Measurements from ENCODE around the gene SCAMP1. TPM values are rescaled to one million over a fixed set of nuclear protein-coding genes. Genes with fewer than 3 reads are reported as not detected.
"Not testable (repeated sequence)": the region's sequence is repeated elsewhere in the genome, so short reads cannot be mapped to it uniquely, and the experiment has no call there.

The SCAMP1 gene
- total RNA-seq, 4 donors from 2014 or later: 22.5 to 30.8 (median 28.3) TPM

- H3K4me1 ChIP-seq: no peaks in the 10 kb centered on the region
- 86 to 88% methylated on average over 1 of the region's 3 CpGs for WGBS, 2 donors
- no peaks in the 10 kb centered on the region for H3K27me3 ChIP-seq
- H3K27ac ChIP-seq: no peak overlapping the region
- TF ChIP-seq POLR2A (IDR thresholded peaks at IDR 0.05) (no peak), EP300 (IDR thresholded peaks at IDR 0.05) (no peak)
- TF ChIP-seq, protein P1, sequence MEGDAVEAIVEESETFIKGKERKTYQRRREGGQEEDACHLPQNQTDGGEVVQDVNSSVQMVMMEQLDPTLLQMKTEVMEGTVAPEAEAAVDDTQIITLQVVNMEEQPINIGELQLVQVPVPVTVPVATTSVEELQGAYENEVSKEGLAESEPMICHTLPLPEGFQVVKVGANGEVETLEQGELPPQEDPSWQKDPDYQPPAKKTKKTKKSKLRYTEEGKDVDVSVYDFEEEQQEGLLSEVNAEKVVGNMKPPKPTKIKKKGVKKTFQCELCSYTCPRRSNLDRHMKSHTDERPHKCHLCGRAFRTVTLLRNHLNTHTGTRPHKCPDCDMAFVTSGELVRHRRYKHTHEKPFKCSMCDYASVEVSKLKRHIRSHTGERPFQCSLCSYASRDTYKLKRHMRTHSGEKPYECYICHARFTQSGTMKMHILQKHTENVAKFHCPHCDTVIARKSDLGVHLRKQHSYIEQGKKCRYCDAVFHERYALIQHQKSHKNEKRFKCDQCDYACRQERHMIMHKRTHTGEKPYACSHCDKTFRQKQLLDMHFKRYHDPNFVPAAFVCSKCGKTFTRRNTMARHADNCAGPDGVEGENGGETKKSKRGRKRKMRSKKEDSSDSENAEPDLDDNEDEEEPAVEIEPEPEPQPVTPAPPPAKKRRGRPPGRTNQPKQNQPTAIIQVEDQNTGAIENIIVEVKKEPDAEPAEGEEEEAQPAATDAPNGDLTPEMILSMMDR (IDR thresholded peaks at IDR 0.05): no peak
- peaks cover 0 to 24% (median 0%) of the 10 kb centered on the region in 3 donors for H3K36me3 ChIP-seq
- DNase-seq (ENCODE audit: low spot score in 2 of 2): no peak
- H3K9me3 ChIP-seq: no peaks in the 10 kb centered on the region
- H3K4me3 ChIP-seq: no peak overlapping the region
Observed at GRCh38 chr5:78447775-78448424, 87.5 kb downstream of the SCAMP1 start.

DNA sequence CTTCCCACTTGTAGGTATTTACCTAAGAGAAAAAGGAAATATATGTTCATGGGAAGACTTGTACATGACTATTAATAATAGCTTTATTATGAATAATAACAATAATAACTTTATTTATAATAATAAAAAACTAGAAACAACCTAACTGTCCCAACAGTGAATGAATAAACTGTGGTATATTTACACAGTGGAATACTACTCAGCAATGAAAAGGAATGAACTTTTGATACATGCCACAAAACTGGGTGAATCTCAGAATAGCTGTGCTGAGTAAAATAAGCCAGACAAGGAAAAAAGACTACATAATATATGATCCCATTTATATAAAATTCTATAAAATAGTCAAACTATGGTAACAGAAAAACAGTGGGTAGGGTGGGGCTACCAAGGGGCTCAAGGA is 88.7 kb downstream of the SCAMP1 start:
- H3K4me3 ChIP-seq: no peak overlapping the region
- DNase-seq (ENCODE audit: low spot score in 2 of 2): no peak
- H3K4me1 ChIP-seq: no peaks in the 10 kb centered on the region
- peaks cover 0 to 24% (median 0%) of the 10 kb centered on the region in 3 donors for H3K36me3 ChIP-seq
- no peaks in the 10 kb centered on the region for H3K9me3 ChIP-seq
- TF ChIP-seq POLR2A (IDR thresholded peaks at IDR 0.05) (no peak), EP300 (IDR thresholded peaks at IDR 0.05) (no peak)
- TF ChIP-seq, protein P1 (IDR thresholded peaks at IDR 0.05): no peak
- H3K27me3 ChIP-seq: no peaks in the 10 kb centered on the region
- H3K27ac ChIP-seq: no peak overlapping the region

DNA sequence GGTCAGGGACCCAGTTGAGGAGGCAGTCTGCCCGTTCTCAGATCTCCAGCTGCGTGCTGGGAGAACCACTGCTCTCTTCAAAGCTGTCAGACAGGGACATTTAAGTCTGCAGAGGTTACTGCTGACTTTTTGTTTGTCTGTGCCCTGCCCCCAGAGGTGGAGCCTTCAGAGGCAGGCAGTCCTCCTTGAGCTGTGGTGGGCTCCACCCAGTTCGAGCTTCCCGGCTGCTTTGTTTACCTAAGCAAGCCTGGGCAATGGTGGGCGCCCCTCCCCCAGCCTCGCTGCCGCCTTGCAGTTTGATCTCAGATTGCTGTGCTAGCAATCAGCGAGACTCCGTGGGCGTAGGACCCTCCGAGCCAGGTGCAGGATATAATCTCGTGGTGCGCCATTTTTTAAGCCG is 97.1 kb downstream of the SCAMP1 start:
- not testable (repeated sequence) for H3K27me3 ChIP-seq; DNase-seq (ENCODE audit: low spot score in 2 of 2); H3K4me1 ChIP-seq; H3K4me3 ChIP-seq; H3K27ac ChIP-seq; H3K9me3 ChIP-seq
- 77 to 88% methylated on average over 13 to 14 of the region's 14 CpGs for WGBS, 2 donors
- peaks cover 0 to 22% (median 0%) of the 10 kb centered on the region in 3 donors for H3K36me3 ChIP-seq

GRCh38 chr5:78458843-78459242 is 98.4 kb downstream of the SCAMP1 start:
- Histone ChIP-seq H3K27me3 (no peaks in the 10 kb centered on the region), H3K9me3 (no peaks in the 10 kb centered on the region), H3K36me3 (peaks cover 0 to 27% (median 0%) of the 10 kb centered on the region in 3 donors), H3K4me1 (peaks cover 0 to 2% (median 0%) of the 10 kb centered on the region in 4 donors), H3K27ac (no peak overlapping the region), H3K4me3 (no peak overlapping the region)
- WGBS, 2 donors: 91 to 95% methylated on average over 2 of the region's 2 CpGs
- TF ChIP-seq POLR2A (IDR thresholded peaks at IDR 0.05) (no peak), EP300 (IDR thresholded peaks at IDR 0.05) (no peak)
- TF ChIP-seq, protein P1 (IDR thresholded peaks at IDR 0.05): no peak
- DNase-seq (ENCODE audit: low spot score in 2 of 2): no peak

GRCh38 chr5:78467140-78467539 is 106.7 kb downstream of the SCAMP1 start:
- DNase-seq (ENCODE audit: low spot score in 2 of 2): no peak
- WGBS, 2 donors: 96 to 99% methylated on average over 1 of the region's 1 CpG

More at GRCh38 chr5:78467140-78467539, 106.7 kb downstream of the SCAMP1 start:
- TF ChIP-seq, protein P1 (IDR thresholded peaks at IDR 0.05): no peak
- TF ChIP-seq POLR2A (IDR thresholded peaks at IDR 0.05): no peak
- no peak for TF ChIP-seq EP300 (IDR thresholded peaks at IDR 0.05)
- H3K27ac ChIP-seq: no peak overlapping the region
- H3K36me3 ChIP-seq: peaks cover 0 to 25% (median 0%) of the 10 kb centered on the region in 3 donors
- no peak overlapping the region for H3K4me3 ChIP-seq
- no peaks in the 10 kb centered on the region for H3K27me3 ChIP-seq
- H3K4me1 ChIP-seq: peaks cover 0 to 8% (median 0%) of the 10 kb centered on the region in 4 donors
- no peaks in the 10 kb centered on the region for H3K9me3 ChIP-seq
